A673 (cell line): ENCODE results near the gene P4HTM. TPM values are rescaled to one million over a fixed set of nuclear protein-coding genes. Genes with fewer than 3 reads are reported as not detected.

Experiments
- BruUV-seq: library from RNA; stranded (reverse); fragments of 400-500 nt; replicated peaks from 2 replicates; lab custom pipeline; 2021; lab: Mats Ljungman, UMichigan
- CTCF ChIA-PET: fragments of 300-600 bp; sonication (Branson Sonifier 250); formaldehyde crosslinking; loops from one replicate; lab custom pipeline; 2022; ENCODE audit warnings: antibody characterized with exemption; lab: Charles Lee
- POLR2A ChIA-PET: fragments of 300-600 bp; sonication (Branson Sonifier 250); formaldehyde crosslinking; loops from one replicate; lab custom pipeline; 2022; ENCODE audit warnings: antibody characterized with exemption; ENCODE audit not compliant: low non-redundant PET; lab: Charles Lee
- DNase-seq: peaks from one replicate; pipeline ENCODE4 v3.0.0-alpha.2; 2015; ENCODE audit warnings: low spot score
- H3K27ac ChIP-seq: fragments of 200-600 bp; sonication (generic); 2 replicates; pipeline ENCODE4 v1.5.1; 2016; ENCODE audit warnings: mixed run types, low read depth, mild to moderate bottlenecking, mixed read lengths, antibody characterized with exemption, low read length; ENCODE audit not compliant: poor library complexity, severe bottlenecking
- H3K27me3 ChIP-seq: fragments of 200-600 bp; sonication (generic); replicated peaks from 2 replicates; pipeline ENCODE4 v1.6.1; 2017; ENCODE audit warnings: mixed run types, low read depth, mild to moderate bottlenecking, mixed read lengths, antibody characterized with exemption, low read length; ENCODE audit not compliant: insufficient read depth, poor library complexity
- H3K36me3 ChIP-seq: fragments of 200-600 bp; sonication (generic); 2 replicates; pipeline ENCODE4 v1.6.1; 2016; ENCODE audit warnings: mixed run types, mild to moderate bottlenecking, mixed read lengths, antibody characterized with exemption, low read length; ENCODE audit not compliant: insufficient read depth, poor library complexity, severe bottlenecking
- H3K4me1 ChIP-seq: fragments of 200-600 bp; sonication (generic); 2 replicates; pipeline ENCODE4 v1.6.1; 2017; ENCODE audit warnings: mixed run types, mild to moderate bottlenecking, mixed read lengths, antibody characterized with exemption, low read length; ENCODE audit not compliant: insufficient read depth, poor library complexity, severe bottlenecking
- H3K4me3 ChIP-seq: fragments of 200-600 bp; sonication (generic); 2 replicates; pipeline ENCODE4 v1.5.1; 2016; ENCODE audit warnings: low read depth, mixed run types, mild to moderate bottlenecking, mixed read lengths, low read length; ENCODE audit not compliant: poor library complexity, severe bottlenecking
- H3K9me3 ChIP-seq: fragments of 200-600 bp; sonication (generic); 2 replicates; pipeline ENCODE4 v1.6.1; 2016; ENCODE audit warnings: mixed run types, low read depth, mild to moderate bottlenecking, mixed read lengths, antibody characterized with exemption, low read length; ENCODE audit not compliant: poor library complexity, severe bottlenecking
- CTCF ChIP-seq: fragments of 300-800, 200-600 bp; sonication (generic); conservative IDR thresholded peaks from 2 replicates; pipeline ENCODE4 v1.5.1; 2017; ENCODE audit warnings: low read depth, mild to moderate bottlenecking, antibody characterized with exemption, low read length, moderate library complexity, mixed read lengths
- EZH2 ChIP-seq: fragments of 200-600 bp; sonication (generic); IDR thresholded peaks from 2 replicates; pipeline ENCODE4 v1.6.1; 2017; ENCODE audit warnings: borderline replicate concordance, low read depth, mild to moderate bottlenecking, mixed read lengths, antibody characterized with exemption, low read length; ENCODE audit not compliant: poor library complexity, severe bottlenecking
- intact Hi-C: fragments of 100-400 bp; cut with micrococcal nuclease; formaldehyde crosslinking; loops from one replicate; pipeline ENCODE4 v1.10.0; 2022; ENCODE audit not compliant: unreplicated experiment
- microRNA-seq: library from miRNA; unstranded; fragments of <30 nt; microRNA quantifications from one replicate; pipeline ENCODE4 v1.2.0, GENCODE V29; 2021
- total RNA-seq: library from RNA; stranded (reverse); gene quantifications from 2 replicates; pipeline ENCODE4 v1.2.3, GENCODE V29; 2021

P4HTM gene
- total RNA-seq, 1 experiment from 2014 or later: 14.9 TPM

- Histone ChIP-seq H3K4me1 (no peaks in the 10 kb centered on the region), H3K27me3 (no peaks in the 10 kb centered on the region), H3K9me3 (no peaks in the 10 kb centered on the region), H3K4me3 (no peak overlapping the region), H3K27ac (no peak overlapping the region), H3K36me3 (peaks cover 14% of the 10 kb centered on the region)
- CTCF ChIA-PET: no interaction called here
- intact Hi-C loops: no loop called here
- no TSS peak for BruUV-seq
- no peak for TF ChIP-seq EZH2
- TF ChIP-seq CTCF: no peak
- POLR2A ChIA-PET: no interaction called here
- DNase-seq: no peak
Observed at GRCh38 chr3:49035281-49035680, 45.2 kb downstream of the P4HTM start.

- Histone ChIP-seq H3K27me3 (no peaks in the 10 kb centered on the region), H3K36me3 (peaks cover 16% of the 10 kb centered on the region), H3K4me1 (no peaks in the 10 kb centered on the region), H3K27ac (no peak overlapping the region), H3K4me3 (no peak overlapping the region), H3K9me3 (no peaks in the 10 kb centered on the region)
- DNase-seq: no peak
- TF ChIP-seq EZH2 (no peak), CTCF (no peak)
- intact Hi-C loops: no loop called here
- BruUV-seq: no TSS peak
- ChIA-PET CTCF (no interaction called here), POLR2A (no interaction called here)
Observed at GRCh38 chr3:49053543-49053942, 63.5 kb downstream of the P4HTM start.

- H3K27ac ChIP-seq: no peak overlapping the region
- ChIA-PET POLR2A (interaction anchor here (0.6 kb wide), 1 partner anchor 497 kb away, joined by 14 read pairs; no protein-coding TSS in a partner anchor), CTCF (no interaction called here)
- BruUV-seq: no TSS peak
- H3K27me3 ChIP-seq: no peaks in the 10 kb centered on the region
- intact Hi-C loops: no loop called here
- no peak for DNase-seq
- H3K4me1 ChIP-seq: no peaks in the 10 kb centered on the region
- no peak for TF ChIP-seq CTCF
- TF ChIP-seq EZH2: no peak
- H3K4me3 ChIP-seq: no peak overlapping the region
- H3K36me3 ChIP-seq: peaks cover 16% of the 10 kb centered on the region
- H3K9me3 ChIP-seq: no peaks in the 10 kb centered on the region
Observed at GRCh38 chr3:49054344-49054862, 64.4 kb downstream of the P4HTM start.

Small RNA genes lying within 50 kb of the gene (microRNA-seq; reads per million reads assigned to microRNA genes)
- gene MIR191: 13,220 reads per million, percentile 97 among the genes with 10 or more reads in this experiment
- gene MIR425: 4,771 reads per million, percentile 92 among the genes with 10 or more reads in this experiment

Other genes with a start within 250 kb of the P4HTM start
- 25.6 and 35.8 TPM in 2 replicates for gene PRKAR2A, start 142.4 kb upstream of the P4HTM start, total RNA-seq
- gene SLC25A20, start 91.4 kb upstream of the P4HTM start, total RNA-seq: 4.1 and 4.9 TPM in 2 replicates
- 70.8 and 76.8 TPM in 2 replicates for gene ARIH2, start 71.4 kb upstream of the P4HTM start, total RNA-seq
- 88.5 and 93.7 TPM in 2 replicates for gene WDR6, start 17.1 kb downstream of the P4HTM start, total RNA-seq
- gene DALRD3, start 28.3 kb downstream of the P4HTM start, total RNA-seq: 13.2 and 15.8 TPM in 2 replicates
- gene NDUFAF3, start 31.9 kb downstream of the P4HTM start, total RNA-seq: 36.6 and 39.1 TPM in 2 replicates
- 190 and 196 TPM in 2 replicates for gene IMPDH2, start 39.2 kb downstream of the P4HTM start, total RNA-seq
- 57.3 and 64.5 TPM in 2 replicates for gene QRICH1, start 103.8 kb downstream of the P4HTM start, total RNA-seq
- gene QARS1, start 114.5 kb downstream of the P4HTM start, total RNA-seq: 186 and 188 TPM in 2 replicates
- 37.5 and 44.9 TPM in 2 replicates for gene USP19, start 130.6 kb downstream of the P4HTM start, total RNA-seq
- gene LAMB2, start 142.8 kb downstream of the P4HTM start, total RNA-seq: 45.9 and 57.3 TPM in 2 replicates
- gene CCDC71, start 176.1 kb downstream of the P4HTM start, total RNA-seq: 10.4 and 10.6 TPM in 2 replicates
- 5.1 and 6.9 TPM in 2 replicates for gene KLHDC8B, start 181.4 kb downstream of the P4HTM start, total RNA-seq